22Rv1 (cell line): Measurements from ENCODE around the gene ACOX1.
A peak's percentile ranks its signal among the peaks of the same experiment; 100 is the strongest.

Experiments used
- ZFX ChIP-seq: fragments of 450-650 bp; IDR thresholded peaks from 2 replicates; pipeline ENCODE4 v1.6.1; 2017; ENCODE audit warnings: antibody characterized with exemption, borderline replicate concordance
- TF ChIP-seq, protein P1 (sequence below): fragments of 450-650 bp; IDR thresholded peaks from 2 replicates; pipeline ENCODE4 v1.5.1; 2017; ENCODE audit warnings: mild to moderate bottlenecking

DNA sequence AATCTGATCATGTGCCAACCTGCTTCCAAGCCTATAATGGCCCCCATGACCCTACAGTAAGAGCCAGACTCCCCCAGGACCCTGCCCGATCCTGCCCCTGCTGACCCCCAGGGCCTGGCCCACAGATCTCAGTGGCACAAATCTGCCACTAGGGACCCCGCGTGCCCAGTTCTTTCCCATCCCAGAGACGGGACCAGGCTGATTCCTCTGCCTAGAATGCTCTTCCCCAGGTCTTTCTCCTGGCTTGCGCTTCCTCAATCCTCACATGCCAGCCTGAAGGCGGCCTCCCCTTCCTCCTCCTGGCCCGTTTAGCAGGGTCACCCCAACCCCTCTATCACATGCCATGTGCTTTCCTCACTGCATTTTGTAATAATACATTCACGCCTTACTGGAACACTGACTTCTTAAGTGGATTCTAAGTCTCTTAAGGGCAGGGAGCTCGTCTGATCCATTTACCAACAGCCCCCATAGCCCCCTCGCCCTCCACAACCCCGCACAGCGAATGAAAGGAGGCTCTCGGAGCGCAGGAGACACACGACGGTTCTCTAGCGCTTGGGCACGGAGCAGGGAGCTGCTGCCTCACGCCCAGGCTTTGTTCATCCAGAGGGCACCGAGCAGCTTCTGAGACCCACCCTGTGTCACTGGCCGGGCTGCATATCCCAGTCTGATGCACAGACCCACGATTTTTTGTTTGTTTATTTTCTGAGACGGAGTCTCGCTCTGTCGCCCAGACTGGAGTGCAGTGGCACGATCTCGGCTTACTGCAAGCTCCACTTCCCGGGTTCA is 83.4 kb downstream of the ACOX1 start:
- TF ChIP-seq, protein P1, sequence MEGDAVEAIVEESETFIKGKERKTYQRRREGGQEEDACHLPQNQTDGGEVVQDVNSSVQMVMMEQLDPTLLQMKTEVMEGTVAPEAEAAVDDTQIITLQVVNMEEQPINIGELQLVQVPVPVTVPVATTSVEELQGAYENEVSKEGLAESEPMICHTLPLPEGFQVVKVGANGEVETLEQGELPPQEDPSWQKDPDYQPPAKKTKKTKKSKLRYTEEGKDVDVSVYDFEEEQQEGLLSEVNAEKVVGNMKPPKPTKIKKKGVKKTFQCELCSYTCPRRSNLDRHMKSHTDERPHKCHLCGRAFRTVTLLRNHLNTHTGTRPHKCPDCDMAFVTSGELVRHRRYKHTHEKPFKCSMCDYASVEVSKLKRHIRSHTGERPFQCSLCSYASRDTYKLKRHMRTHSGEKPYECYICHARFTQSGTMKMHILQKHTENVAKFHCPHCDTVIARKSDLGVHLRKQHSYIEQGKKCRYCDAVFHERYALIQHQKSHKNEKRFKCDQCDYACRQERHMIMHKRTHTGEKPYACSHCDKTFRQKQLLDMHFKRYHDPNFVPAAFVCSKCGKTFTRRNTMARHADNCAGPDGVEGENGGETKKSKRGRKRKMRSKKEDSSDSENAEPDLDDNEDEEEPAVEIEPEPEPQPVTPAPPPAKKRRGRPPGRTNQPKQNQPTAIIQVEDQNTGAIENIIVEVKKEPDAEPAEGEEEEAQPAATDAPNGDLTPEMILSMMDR, result 0 out of 2 replicates have a peak, but pooled peaks have one; percentile 6
- no peak for TF ChIP-seq ZFX
